PC-9 (cell line): ENCODE results near the gene GLCE.

Experiments used
- EZH2 ChIP-seq: fragments of 200-600 bp; sonication (generic); IDR thresholded peaks from 2 replicates; pipeline ENCODE4 v1.8.0; 2017; ENCODE audit warnings: antibody characterized with exemption, low read depth
- TF ChIP-seq, protein P1 (sequence below): fragments of 200-600 bp; sonication (generic); conservative IDR thresholded peaks from 2 replicates; pipeline ENCODE4 v1.6.1; 2017; ENCODE audit warnings: mixed run types, antibody characterized with exemption, mild to moderate bottlenecking, moderate library complexity

DNA sequence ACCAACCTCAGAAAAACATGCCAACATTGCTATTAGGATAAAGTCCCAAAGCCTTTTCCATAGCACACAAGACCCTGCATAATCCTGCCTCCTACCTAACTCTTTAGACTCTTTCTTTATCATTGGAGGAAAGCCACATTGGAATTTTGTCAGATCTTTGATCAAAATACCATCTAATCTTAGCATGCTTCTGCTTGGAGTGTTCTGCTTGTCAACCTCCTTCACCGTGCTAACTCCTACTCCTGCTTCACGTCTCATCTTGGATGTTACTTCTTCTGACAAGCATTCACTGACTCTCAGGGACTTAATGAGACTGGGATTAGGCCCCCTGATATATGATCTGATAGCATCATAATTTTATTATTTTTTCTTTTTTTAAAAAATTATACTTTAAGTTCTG, 7.4 kb upstream of the GLCE start:
- TF ChIP-seq, protein P1, sequence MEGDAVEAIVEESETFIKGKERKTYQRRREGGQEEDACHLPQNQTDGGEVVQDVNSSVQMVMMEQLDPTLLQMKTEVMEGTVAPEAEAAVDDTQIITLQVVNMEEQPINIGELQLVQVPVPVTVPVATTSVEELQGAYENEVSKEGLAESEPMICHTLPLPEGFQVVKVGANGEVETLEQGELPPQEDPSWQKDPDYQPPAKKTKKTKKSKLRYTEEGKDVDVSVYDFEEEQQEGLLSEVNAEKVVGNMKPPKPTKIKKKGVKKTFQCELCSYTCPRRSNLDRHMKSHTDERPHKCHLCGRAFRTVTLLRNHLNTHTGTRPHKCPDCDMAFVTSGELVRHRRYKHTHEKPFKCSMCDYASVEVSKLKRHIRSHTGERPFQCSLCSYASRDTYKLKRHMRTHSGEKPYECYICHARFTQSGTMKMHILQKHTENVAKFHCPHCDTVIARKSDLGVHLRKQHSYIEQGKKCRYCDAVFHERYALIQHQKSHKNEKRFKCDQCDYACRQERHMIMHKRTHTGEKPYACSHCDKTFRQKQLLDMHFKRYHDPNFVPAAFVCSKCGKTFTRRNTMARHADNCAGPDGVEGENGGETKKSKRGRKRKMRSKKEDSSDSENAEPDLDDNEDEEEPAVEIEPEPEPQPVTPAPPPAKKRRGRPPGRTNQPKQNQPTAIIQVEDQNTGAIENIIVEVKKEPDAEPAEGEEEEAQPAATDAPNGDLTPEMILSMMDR: no peak
- no peak for TF ChIP-seq EZH2
